Measurements from ENCODE around the gene RABL3.
"Not testable (repeated sequence)": the region's sequence is repeated elsewhere in the genome, so short reads cannot be mapped to it uniquely, and the experiment has no call there.

RABL3 gene

DNA sequence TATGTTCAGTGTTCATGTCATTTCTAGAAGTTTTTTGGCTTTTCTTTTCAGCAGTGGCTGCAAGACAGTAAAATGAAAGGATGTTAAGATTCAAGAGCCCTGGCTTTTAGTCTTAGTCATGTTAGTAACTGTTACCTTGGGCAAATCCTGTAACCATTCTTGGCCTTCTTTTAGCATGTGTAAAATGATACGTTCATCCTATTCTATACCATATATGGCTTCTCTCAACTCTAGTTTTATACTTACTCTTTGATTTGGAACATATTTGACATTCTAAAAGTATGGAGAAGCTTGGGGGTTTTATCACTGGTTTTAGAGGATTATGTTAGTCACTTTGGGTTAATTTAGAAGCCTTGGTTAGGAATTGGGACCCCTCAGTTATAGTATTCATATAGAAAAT lies 20.3 kb upstream of the RABL3 start:
- no CpG with 5 or more reads among the region's 1 CpG for WGBS
- DNase-seq: no peak
- H3K23ac ChIP-seq (ENCODE audit: low read length in 2 of 2): no peak overlapping the region
- no peaks in the 10 kb centered on the region for H3K9me3 ChIP-seq (ENCODE audit: control insufficient read depth, low read length)
- H2BK5ac ChIP-seq (ENCODE audit: low read depth, low read length, poor library complexity, severe bottlenecking): no peak overlapping the region
- H3K9ac ChIP-seq (ENCODE audit: low read length): no peak overlapping the region
- H2AK5ac ChIP-seq (ENCODE audit: low read length, severe bottlenecking): no peak overlapping the region
- H4K8ac ChIP-seq (ENCODE audit: low read length): no peak overlapping the region
- no peak overlapping the region for H3K27ac ChIP-seq (ENCODE audit: low read length, poor library complexity, severe bottlenecking)
- H3K18ac ChIP-seq (ENCODE audit: low read depth in 1 of 2, low read length in 2 of 2): no peak overlapping the region
- H3K4ac ChIP-seq (ENCODE audit: low read depth in 1 of 2, low read length in 2 of 2): no peak overlapping the region
- peaks cover 16% of the 10 kb centered on the region for H3K79me1 ChIP-seq (replicated peaks; ENCODE audit: low read length, poor library complexity, severe bottlenecking)
- H4K91ac ChIP-seq (ENCODE audit: low read length): no peak overlapping the region
- no peak overlapping the region for H2AFZ ChIP-seq (ENCODE audit: low read depth, low read length)
- no peak overlapping the region for H2BK15ac ChIP-seq (ENCODE audit: low read depth, poor library complexity, severe bottlenecking)
- H3K4me1 ChIP-seq (ENCODE audit: control insufficient read depth, insufficient read depth, low read depth, low read length): peaks cover 2% of the 10 kb centered on the region
- H3K4me3 ChIP-seq (ENCODE audit: insufficient read depth in 1 of 2, low read depth in 1 of 2, low read length in 2 of 2): no peak overlapping the region
- H3K27me3 ChIP-seq (ENCODE audit: control insufficient read depth in 1 of 2, insufficient read depth in 1 of 2, low read length in 2 of 2): no peaks in the 10 kb centered on the region
- H3K14ac ChIP-seq (ENCODE audit: low read length in 2 of 2): no peak overlapping the region
- no peak overlapping the region for H2BK120ac ChIP-seq (ENCODE audit: low read depth, low read length)
- H2BK12ac ChIP-seq (ENCODE audit: low read length in 2 of 2): no peak overlapping the region
- H3K36me3 ChIP-seq (ENCODE audit: control insufficient read depth in 1 of 2, insufficient read depth in 2 of 2, low read depth in 1 of 2, low read length in 2 of 2): peaks cover 0 to 3% of the 10 kb centered on the region in 2 experiments
- no peak overlapping the region for H3K4me2 ChIP-seq (ENCODE audit: low read length, poor library complexity, severe bottlenecking)

DNA sequence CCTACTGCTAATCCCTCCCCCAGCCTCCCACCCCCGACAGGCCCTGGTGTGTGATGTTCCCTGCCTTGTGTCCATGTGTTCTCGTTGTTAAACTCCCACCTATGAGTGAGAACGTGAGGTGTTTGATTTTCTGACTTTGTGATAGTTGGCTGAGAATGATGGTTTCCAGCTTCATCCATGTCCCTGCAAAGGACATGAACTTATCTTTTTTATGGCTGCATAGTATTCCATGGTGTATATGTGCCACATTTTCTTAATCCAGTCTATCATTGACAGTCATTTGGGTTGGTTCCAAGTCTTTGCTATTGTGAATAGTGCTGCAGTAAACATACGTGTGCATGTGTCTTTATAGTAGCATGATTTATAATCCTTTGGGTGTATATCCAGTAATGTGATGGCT lies 16.2 kb upstream of the RABL3 start:
- not testable (repeated sequence) for H3K4me3 ChIP-seq (ENCODE audit: insufficient read depth in 1 of 2, low read depth in 1 of 2, low read length in 2 of 2); H3K9me3 ChIP-seq (ENCODE audit: control insufficient read depth, low read length); H2BK120ac ChIP-seq (ENCODE audit: low read depth, low read length); H2AFZ ChIP-seq (ENCODE audit: low read depth, low read length); H2AK5ac ChIP-seq (ENCODE audit: low read length, severe bottlenecking); H3K4me1 ChIP-seq (ENCODE audit: control insufficient read depth, insufficient read depth, low read depth, low read length); H3K23ac ChIP-seq (ENCODE audit: low read length in 2 of 2); H3K18ac ChIP-seq (ENCODE audit: low read depth in 1 of 2, low read length in 2 of 2); H3K27me3 ChIP-seq (ENCODE audit: control insufficient read depth in 1 of 2, insufficient read depth in 1 of 2, low read length in 2 of 2); H3K79me1 ChIP-seq (replicated peaks; ENCODE audit: low read length, poor library complexity, severe bottlenecking); H2BK15ac ChIP-seq (ENCODE audit: low read depth, poor library complexity, severe bottlenecking); H3K36me3 ChIP-seq (ENCODE audit: control insufficient read depth in 1 of 2, insufficient read depth in 2 of 2, low read depth in 1 of 2, low read length in 2 of 2); H3K27ac ChIP-seq (ENCODE audit: low read length, poor library complexity, severe bottlenecking); H3K4ac ChIP-seq (ENCODE audit: low read depth in 1 of 2, low read length in 2 of 2); H3K4me2 ChIP-seq (ENCODE audit: low read length, poor library complexity, severe bottlenecking); H3K14ac ChIP-seq (ENCODE audit: low read length in 2 of 2); H4K8ac ChIP-seq (ENCODE audit: low read length); H3K9ac ChIP-seq (ENCODE audit: low read length); H2BK5ac ChIP-seq (ENCODE audit: low read depth, low read length, poor library complexity, severe bottlenecking); H2BK12ac ChIP-seq (ENCODE audit: low read length in 2 of 2); H4K91ac ChIP-seq (ENCODE audit: low read length); DNase-seq
- WGBS: 90% methylated on average over 2 of the region's 4 CpGs

DNA sequence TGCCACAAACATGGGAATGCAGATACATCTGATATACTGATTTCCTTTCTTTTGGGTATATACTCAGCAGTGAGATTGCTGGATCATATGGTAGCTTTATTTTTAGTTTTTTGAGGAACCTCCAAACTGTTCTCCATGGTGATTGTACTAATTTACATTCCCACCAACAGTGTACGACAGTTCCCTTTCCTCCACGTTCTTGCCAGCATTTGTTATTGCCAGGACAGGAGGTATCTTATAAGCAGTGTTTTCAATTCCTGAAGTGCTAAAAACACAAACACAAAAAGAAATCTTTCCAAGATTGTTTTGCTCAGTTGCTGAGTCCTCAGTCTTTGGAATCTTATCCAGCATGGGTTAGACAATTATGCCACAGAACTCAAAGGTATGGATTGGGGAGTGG lies 13.7 kb upstream of the RABL3 start:
- no peak overlapping the region for H2BK120ac ChIP-seq (ENCODE audit: low read depth, low read length)
- no peak overlapping the region for H4K91ac ChIP-seq (ENCODE audit: low read length)
- no peak overlapping the region for H3K4ac ChIP-seq (ENCODE audit: low read depth in 1 of 2, low read length in 2 of 2)
- H4K8ac ChIP-seq (ENCODE audit: low read length): no peak overlapping the region
- H2BK15ac ChIP-seq (ENCODE audit: low read depth, poor library complexity, severe bottlenecking): no peak overlapping the region
- peaks cover 7% of the 10 kb centered on the region for H3K79me1 ChIP-seq (replicated peaks; ENCODE audit: low read length, poor library complexity, severe bottlenecking)
- H2AK5ac ChIP-seq (ENCODE audit: low read length, severe bottlenecking): no peak overlapping the region
- H2BK12ac ChIP-seq (ENCODE audit: low read length in 2 of 2): no peak overlapping the region
- no peak overlapping the region for H3K4me3 ChIP-seq (ENCODE audit: insufficient read depth in 1 of 2, low read depth in 1 of 2, low read length in 2 of 2)
- WGBS: 100% methylated on average over 2 of the region's 2 CpGs
- DNase-seq: no peak
- H3K36me3 ChIP-seq (ENCODE audit: control insufficient read depth in 1 of 2, insufficient read depth in 2 of 2, low read depth in 1 of 2, low read length in 2 of 2): peaks cover 4 to 20% of the 10 kb centered on the region in 2 experiments
- no peak overlapping the region for H2BK5ac ChIP-seq (ENCODE audit: low read depth, low read length, poor library complexity, severe bottlenecking)
- H3K27me3 ChIP-seq (ENCODE audit: control insufficient read depth in 1 of 2, insufficient read depth in 1 of 2, low read length in 2 of 2): no peaks in the 10 kb centered on the region
- H3K9ac ChIP-seq (ENCODE audit: low read length): no peak overlapping the region
- no peaks in the 10 kb centered on the region for H3K9me3 ChIP-seq (ENCODE audit: control insufficient read depth, low read length)
- no peak overlapping the region for H3K23ac ChIP-seq (ENCODE audit: low read length in 2 of 2)
- no peaks in the 10 kb centered on the region for H3K4me1 ChIP-seq (ENCODE audit: control insufficient read depth, insufficient read depth, low read depth, low read length)
- H3K14ac ChIP-seq (ENCODE audit: low read length in 2 of 2): no peak overlapping the region
- no peak overlapping the region for H3K4me2 ChIP-seq (ENCODE audit: low read length, poor library complexity, severe bottlenecking)
- no peak overlapping the region for H3K18ac ChIP-seq (ENCODE audit: low read depth in 1 of 2, low read length in 2 of 2)
- H2AFZ ChIP-seq (ENCODE audit: low read depth, low read length): no peak overlapping the region
- H3K27ac ChIP-seq (ENCODE audit: low read length, poor library complexity, severe bottlenecking): no peak overlapping the region

DNA sequence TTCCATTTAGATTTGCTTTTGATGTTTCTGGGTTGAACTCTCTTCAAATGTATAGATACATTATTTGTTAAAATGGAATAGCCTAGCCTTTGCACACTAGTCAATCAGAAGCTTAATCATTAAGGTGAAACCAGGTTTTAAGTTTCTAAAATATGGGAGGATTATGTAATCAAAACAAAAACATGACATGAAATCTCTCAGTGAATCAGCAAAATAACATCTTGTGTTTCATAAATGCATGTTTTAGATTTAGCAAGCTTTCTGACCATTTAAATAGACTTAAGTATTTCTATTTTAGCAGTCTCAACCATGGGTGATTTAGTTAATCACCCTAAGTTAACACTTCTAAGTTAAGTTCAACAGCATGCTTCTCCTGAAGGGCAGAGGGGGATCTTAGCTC lies 11.5 kb upstream of the RABL3 start:
- Histone ChIP-seq H3K4me2 (ENCODE audit: low read length, poor library complexity, severe bottlenecking) (no peak overlapping the region), H3K4ac (ENCODE audit: low read depth in 1 of 2, low read length in 2 of 2) (no peak overlapping the region), H3K27me3 (ENCODE audit: control insufficient read depth in 1 of 2, insufficient read depth in 1 of 2, low read length in 2 of 2) (no peaks in the 10 kb centered on the region), H4K8ac (ENCODE audit: low read length) (no peak overlapping the region), H3K9ac (ENCODE audit: low read length) (no peak overlapping the region), H2AFZ (ENCODE audit: low read depth, low read length) (no peak overlapping the region), H2BK5ac (ENCODE audit: low read depth, low read length, poor library complexity, severe bottlenecking) (no peak overlapping the region), H3K79me1 (replicated peaks; ENCODE audit: low read length, poor library complexity, severe bottlenecking) (peaks cover 10% of the 10 kb centered on the region), H3K4me1 (ENCODE audit: control insufficient read depth, insufficient read depth, low read depth, low read length) (no peaks in the 10 kb centered on the region), H3K27ac (ENCODE audit: low read length, poor library complexity, severe bottlenecking) (no peak overlapping the region), H4K91ac (ENCODE audit: low read length) (no peak overlapping the region), H3K9me3 (ENCODE audit: control insufficient read depth, low read length) (no peaks in the 10 kb centered on the region), H2BK15ac (ENCODE audit: low read depth, poor library complexity, severe bottlenecking) (no peak overlapping the region), H2AK5ac (ENCODE audit: low read length, severe bottlenecking) (no peak overlapping the region), H3K18ac (ENCODE audit: low read depth in 1 of 2, low read length in 2 of 2) (no peak overlapping the region), H2BK12ac (ENCODE audit: low read length in 2 of 2) (no peak overlapping the region), H3K4me3 (ENCODE audit: insufficient read depth in 1 of 2, low read depth in 1 of 2, low read length in 2 of 2) (no peak overlapping the region), H3K23ac (ENCODE audit: low read length in 2 of 2) (no peak overlapping the region), H3K36me3 (ENCODE audit: control insufficient read depth in 1 of 2, insufficient read depth in 2 of 2, low read depth in 1 of 2, low read length in 2 of 2) (peaks cover 5 to 28% of the 10 kb centered on the region in 2 experiments), H2BK120ac (ENCODE audit: low read depth, low read length) (no peak overlapping the region), H3K14ac (ENCODE audit: low read length in 2 of 2) (no peak overlapping the region)
- no peak for DNase-seq
